ENCODE data around the gene SLC39A1. TPM values are rescaled to one million over a fixed set of nuclear protein-coding genes. Genes with fewer than 3 reads are reported as not detected.

The SLC39A1 gene
- total RNA-seq, 1 donor from 2014 or later: 24.1 TPM

DNA sequence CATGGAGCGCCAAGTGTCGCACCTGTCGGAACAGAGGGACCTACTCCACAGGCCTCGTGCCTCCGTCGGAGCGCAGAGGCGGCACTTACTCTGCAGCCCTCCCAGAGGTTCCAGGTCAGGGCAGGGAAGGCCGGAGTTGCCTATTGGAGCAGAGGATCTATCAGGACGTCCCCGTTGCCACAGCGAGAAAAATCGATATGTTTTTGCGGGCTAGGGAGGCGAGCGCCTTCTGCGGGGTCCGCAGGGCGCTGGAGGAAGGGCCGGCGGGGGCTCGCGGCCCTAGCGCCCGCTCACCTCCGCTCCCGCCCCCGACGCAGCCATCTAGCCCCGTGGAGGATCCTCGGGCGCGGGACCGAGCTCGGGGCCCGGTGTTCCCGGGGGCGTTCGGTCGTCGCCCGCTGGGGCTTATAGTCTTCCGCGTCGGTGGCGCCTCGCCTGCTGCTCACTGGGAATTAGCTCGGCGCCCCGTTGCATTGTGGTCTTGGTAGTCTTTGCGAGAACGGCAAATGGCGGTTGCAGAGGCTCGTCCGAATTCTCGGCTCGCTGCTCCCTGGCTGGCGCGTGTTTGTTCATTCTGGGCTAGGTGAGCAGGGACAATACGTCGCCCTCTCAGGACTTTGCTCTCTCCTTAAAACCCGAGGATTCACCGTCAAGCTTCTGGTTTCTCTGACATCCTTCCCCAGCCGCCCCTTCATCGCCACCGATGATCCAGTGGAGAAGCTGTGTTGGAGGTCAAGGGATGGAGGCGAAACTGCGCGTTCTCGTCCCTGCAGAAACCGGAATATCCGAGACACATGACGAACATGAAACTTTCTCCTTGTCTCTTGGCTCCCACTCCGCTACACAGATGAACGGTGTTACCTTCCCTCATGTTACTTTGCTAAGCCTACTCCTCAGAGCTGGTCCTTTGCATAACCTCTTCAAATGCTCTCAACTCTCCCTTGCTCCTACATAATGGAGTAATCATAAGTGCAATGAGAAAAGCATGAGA lies 14.2 kb upstream of the SLC39A1 start, which contains the start of gene JTB:
TSS of gene JTB (minus strand) at position 425 of the 991 bp plus-strand sequence. CDS start at position 3, 422 bp downstream.
- DNase-seq (ENCODE audit: low spot score in 2 of 2) (peak; percentile 88 to 89), FAIRE-seq (no peak)

DNA sequence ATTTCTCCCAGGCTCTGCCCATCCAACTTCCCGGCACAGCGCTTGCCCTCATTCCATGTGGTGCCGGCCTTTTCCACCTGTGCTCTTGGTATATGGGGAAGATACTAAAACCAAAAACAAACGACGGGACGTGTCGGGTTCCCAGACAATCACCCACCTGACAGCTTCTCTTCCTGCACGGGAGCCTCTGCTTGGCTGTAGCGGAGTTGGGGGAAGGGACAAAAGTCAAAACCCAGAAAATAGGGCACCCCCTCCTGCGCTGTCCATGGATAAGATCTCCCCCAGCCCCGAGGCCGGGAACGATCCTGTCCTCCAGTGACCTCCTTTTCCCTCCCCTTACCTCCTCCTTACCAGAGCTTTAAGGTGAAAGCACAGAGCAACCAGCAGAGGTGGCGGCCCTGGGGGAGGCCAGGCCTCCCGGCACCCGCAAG lies 13.5 kb upstream of the SLC39A1 start:
- FAIRE-seq (no peak), DNase-seq (ENCODE audit: low spot score in 2 of 2) (no peak)

DNA sequence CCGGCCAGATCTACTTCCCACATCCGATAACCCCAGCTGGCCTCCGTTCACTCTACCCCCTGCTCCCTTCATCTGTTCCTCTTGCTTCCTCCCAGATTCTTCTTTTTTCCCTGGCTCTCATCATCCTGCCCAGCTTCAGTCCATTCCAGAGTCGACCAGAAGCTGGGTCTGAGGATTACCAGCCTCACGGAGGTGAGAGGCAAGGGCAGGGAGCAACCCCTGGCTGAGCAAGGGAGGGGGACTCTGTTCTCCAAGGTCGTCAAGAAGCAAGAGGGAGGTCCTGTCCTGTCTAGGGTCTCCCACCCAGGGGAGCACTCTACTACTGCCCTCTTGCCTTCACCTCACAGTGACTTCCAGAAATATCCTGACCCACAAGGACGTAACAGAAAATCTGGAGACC lies 10.2 kb upstream of the SLC39A1 start:
- DNase-seq (ENCODE audit: low spot score in 2 of 2) (no peak), FAIRE-seq (no peak)

DNA sequence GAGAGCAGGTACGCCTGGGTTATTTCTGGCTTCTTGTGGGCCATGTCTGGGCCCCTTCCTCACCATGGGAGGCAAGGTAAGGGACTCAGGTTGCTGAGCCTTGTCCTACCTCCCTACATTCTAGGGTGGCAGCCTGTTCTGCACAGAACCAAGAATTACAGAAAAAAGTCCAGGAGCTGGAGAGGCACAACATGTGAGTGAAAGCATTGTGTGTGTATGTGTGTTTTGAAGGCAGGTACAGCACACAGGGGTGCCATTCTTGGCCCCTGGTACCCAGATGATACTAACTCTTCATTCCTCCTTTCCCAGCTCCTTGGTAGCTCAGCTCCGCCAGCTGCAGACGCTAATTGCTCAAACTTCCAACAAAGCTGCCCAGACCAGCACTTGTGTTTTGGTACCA lies 9.7 kb upstream of the SLC39A1 start:
- DNase-seq (ENCODE audit: low spot score in 2 of 2): no peak
- no peak for FAIRE-seq

DNA sequence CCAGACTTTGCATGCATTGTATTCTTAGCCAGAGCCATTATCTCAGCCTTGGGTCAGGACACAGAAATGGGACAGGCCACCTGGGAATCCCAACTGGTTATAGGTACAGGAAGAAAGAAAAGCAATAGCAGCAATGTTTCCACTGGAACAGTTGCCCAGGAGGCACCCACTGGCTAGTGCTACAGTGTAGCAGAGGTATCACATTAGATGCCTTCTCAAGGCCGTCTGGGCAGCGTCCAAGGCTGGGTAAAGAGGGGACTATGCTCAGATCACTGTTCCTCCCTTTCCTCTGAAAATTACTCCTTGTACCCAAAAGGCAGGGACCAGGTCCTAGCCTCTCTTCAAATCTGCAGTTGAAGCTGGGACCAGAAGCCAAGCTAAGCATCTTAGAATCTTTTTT lies 7.0 kb upstream of the SLC39A1 start:
- FAIRE-seq (no peak), DNase-seq (ENCODE audit: low spot score in 2 of 2) (no peak)

DNA sequence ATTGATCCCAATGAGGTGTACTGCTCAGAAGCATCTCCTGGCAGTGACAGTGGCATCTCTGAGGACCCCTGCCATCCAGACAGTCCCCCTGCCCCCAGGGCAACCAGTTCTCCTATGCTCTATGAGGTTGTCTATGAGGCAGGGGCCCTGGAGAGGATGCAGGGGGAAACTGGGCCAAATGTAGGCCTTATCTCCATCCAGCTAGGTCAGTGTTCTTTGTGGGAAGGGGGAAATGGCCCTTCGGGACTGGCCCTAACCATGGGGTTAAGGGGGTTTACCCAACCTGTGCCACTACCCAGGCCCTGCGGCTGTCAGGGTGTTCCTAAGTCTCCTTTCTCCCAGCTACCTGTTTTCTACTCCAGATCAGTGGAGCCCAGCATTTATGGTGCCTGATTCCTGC lies 5.6 kb upstream of the SLC39A1 start:
- DNase-seq (ENCODE audit: low spot score in 2 of 2) (no peak), FAIRE-seq (no peak)

DNA sequence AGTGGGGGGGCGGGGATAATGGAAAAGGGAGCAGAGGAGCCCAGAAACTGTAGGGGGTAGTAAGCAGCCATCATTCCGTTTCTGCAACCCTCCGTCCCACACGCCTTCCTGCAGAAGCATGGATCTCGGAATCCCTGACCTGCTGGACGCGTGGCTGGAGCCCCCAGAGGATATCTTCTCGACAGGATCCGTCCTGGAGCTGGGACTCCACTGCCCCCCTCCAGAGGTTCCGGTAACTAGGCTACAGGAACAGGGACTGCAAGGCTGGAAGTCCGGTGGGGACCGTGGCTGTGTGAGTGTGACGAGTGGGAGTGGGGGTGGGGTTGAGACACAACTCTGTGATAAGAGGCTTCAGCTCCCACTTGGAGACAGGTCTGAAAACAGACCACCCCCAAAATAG lies 5.1 kb upstream of the SLC39A1 start:
- FAIRE-seq (no peak), DNase-seq (ENCODE audit: low spot score in 2 of 2) (no peak)

DNA sequence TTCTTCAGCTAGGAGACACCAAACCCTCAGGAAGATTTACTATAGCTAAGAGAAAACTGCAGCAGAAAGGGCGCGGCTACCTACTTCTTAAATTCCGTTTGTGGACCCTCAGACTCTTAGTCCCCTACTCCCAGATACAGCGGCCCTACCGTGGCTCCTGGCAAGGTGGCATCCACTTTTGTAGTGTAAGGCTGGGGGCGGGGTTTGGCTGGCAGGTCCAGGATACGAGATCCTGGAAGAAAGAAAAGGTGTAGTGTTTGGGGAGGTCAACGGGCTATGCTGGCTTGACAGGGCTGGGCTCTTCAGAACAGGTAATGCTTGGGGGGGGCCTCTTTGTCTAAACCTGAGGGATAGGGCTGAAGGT lies 4.6 kb upstream of the SLC39A1 start:
- DNase-seq (ENCODE audit: low spot score in 2 of 2): no peak
- FAIRE-seq: no peak

DNA sequence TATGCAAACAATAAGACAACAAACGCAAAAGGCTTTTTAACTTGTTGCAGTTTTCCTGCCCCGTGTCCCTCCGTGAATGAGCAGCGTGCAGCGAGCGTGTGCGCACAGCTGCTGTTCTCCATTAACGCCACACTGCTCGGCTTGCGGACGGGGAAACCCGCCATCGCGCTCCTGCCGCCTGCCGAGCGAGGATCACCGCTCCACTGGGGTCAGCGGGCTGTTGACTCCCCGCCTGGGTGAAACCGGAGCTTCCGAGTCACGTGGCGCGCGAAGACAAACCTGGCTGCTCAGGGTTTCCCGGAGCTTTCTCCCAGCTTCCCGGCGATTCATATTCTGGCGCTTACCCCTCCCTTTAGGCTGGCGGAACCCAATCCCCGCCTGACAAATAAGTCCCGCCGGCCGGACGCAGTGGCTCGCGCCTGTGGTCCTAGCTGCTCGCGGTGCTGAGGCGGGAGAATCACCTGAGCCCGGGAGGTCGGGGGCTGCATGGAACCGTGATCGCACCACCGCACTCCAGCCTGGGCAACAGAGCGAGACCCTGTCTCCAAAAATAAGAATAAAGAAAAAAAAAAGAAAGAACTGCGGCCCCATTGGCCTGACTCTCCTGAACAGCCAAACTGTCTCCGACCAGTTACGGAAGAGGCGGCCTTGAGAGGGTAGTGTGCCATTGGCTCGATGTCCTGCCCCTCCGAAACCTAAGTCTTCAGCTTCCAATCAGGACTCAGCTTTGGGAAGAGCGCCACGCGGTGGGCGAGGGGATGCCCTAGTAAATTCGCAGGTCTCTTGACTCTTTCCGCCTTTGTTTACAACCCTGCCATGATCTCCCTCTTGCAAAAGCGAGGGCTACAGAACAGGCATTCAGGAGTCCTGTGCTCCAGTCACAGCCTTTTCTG lies 4.0 kb upstream of the SLC39A1 start, which contains the start of gene CREB3L4:
TSS of gene CREB3L4 (plus strand) at position 796 of the 893 bp plus-strand sequence. CDS start 624 bp downstream, outside the sequence.
- DNase-seq (ENCODE audit: low spot score in 2 of 2) (peak; percentile 80 to 89), FAIRE-seq (no peak)

DNA sequence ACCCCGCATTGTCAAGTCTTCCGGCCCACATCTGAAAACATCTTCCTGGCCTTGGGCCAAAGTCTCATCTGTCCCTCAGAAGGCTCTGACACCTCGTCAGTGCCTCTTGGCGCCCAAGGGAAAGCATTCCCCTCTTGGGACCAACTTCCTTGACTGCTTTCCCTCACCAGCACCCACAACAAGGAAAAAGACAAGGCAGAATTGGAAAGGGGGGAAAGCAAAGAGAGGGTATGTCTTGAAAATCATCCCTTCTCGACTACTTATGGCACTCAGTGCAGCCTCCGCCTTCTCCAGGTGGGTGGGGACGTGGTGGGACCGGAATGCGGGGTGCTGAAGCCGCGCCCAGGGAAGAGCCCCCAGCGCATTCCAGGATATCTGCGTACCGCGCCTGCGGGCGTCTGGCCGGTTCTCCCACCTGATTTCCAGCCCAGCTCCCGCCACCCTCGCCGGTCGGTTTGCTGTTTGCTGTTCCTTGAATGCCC lies 554 bp upstream of the SLC39A1 start:
- FAIRE-seq: no peak
- DNase-seq (ENCODE audit: low spot score in 2 of 2): no peak

DNA sequence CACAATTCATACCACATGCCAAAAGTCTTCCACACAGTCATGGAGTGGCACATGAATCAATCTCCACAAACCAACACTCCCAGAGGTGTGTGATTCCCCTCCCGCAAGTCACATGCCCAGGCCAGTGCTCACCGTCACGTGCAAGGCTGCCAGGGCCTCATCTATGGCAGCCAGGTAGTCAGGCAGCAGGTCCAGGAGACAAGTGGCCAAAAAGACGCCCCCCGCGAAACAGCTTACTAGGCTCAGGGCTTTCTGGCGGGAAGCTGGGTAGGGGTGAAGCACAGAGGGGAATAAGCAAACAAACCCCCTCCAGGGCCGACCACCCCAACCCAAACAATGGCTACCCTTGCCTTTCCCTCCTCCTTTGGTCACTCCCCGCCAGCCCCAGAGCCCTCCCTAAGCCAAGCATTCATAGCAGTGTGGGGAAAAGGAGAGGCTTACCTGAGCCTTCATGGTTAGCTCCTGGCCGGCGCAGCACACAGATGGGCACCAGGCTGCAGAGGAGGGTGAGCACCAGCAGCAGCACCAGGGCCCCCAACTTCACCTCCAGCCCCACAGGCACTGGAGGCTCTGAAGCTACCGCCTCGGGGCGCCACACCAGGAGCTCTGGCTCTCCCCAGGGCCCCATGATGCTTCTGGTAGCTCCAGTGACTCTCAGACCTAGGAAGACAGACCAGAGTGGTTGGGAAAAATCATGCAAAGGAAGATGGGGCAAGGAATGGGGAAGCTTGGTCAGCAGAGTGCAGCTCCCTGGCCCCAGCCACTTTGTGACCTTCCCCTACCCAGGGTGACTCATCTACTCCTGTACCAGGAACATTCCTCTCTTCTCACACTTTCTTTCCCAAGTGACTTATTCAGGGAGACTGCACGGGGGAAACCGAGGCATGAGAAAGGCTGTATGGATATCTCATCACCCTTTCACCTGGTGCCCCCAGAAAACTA lies 978 bp downstream of the SLC39A1 start:
- FAIRE-seq (no peak), DNase-seq (ENCODE audit: low spot score in 2 of 2) (no peak)

DNA sequence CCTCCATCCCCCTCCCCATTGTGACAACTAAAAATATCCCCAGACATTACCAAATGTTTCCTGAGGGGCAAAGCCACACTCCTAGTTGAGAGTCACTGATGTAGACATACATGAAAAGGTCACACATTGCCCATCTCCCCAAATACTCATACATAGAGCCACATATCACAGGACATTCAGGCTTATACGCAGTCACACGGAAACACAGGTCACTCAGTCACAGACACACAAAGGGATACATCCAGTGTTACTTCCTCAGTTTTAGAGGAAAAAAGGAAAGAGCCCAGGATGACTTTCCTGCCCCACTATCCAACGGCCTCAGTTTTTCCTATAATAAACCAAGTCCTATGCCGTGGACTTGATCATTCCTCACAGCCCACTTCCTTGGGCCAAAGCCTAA lies 1.9 kb downstream of the SLC39A1 start:
- DNase-seq (ENCODE audit: low spot score in 2 of 2) (no peak), FAIRE-seq (no peak)

DNA sequence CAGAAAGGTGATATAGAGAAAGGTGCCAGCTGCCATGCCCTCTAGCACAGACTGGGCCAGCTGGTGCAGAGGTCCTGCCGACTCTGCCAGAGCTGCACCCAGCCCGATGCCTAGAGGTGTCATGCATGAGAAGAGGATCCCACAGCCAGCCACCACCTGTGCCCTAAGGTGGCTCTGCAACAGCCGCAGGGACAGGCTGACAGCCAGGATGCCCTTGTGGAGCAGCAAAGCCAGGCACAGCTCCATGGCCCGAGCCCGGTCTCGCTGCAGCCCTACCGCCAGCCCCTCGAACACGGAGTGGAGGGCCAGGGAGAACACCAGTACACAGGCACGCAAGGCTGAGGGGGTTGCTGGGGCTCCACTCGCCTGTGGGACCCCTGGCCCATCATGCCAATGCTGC lies 3.1 kb downstream of the SLC39A1 start:
- FAIRE-seq: no peak
- DNase-seq (ENCODE audit: low spot score in 2 of 2): no peak

DNA sequence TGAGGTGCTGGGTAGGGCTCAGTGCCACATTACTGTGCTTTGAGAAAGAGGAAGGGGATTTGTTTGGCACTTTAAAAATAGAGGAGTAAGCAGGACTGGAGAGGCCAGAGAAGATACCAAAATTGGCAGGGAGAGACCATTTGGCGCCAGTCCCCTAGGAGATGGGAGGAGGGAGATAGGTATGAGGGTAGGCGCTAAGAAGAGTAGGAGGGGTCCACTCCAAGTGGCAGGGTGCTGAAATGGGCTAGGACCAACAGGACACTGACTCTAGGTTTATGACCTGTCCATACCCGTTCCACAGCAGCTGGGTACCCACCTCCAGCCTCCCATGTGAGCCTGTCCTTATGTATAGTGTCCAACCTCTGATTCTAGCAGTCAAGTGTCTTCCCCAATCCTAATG lies 3.9 kb downstream of the SLC39A1 start:
- DNase-seq (ENCODE audit: low spot score in 2 of 2) (no peak), FAIRE-seq (no peak)

DNA sequence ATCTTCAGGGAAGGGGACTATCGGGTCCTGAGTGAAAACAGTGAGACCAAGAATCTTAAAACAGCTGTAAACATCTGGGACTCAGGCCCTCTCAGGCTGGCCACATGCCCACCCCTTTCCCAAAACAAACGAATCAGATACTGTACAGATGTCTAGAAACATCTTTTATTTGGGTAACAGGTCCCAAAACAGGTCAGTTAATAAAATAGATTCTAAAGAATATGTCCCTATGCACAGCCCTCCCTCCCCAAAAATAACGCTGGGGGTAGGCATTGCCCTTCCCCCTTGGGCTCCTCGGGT lies 4.4 kb downstream of the SLC39A1 start:
- FAIRE-seq (no peak), DNase-seq (ENCODE audit: low spot score in 2 of 2) (no peak)

DNA sequence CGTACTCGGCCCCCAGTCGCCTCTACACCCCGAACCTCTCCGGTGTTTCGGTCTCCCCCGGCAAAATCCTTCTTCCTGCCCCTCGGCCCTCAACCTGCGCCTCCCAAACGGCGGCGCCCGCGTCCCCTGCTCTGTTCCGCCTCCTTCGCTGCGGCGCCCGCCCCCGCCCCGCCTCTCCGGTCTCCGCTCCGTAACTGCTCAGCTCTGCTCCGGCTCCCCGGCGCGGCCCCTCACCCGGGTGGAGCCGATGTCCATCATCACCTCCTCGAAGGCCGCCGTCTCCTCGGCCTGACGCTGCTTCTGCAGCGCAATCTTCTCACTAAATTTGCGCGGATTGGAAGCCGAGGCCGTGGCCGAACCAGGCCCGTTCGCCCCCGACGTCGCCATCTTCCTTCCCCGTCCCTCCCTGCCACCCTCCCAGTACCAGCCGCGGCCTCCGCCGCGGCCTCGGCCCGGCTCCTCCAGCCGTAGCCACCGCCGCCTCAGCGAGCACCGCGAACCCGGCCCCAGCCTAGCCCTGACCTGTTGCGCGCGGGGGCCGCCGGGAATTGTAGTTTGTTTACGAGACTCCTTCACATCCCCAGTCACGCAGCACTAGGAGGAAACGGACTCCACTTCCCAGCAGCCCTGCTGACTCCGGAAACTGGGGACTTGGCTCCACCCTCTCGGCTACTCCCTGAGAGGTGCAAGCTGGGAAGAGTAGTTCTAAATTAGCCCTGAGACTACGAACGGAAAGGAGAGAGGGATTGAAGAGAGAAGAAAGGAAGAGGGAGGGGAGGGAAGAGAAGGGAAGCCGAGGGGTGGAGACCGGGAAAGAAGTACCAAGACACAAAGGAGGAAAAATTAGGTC lies 5.0 kb downstream of the SLC39A1 start, which contains the start of gene CRTC2:
TSS of gene CRTC2 (minus strand) at position 502 of the 850 bp plus-strand sequence. CDS start at position 387, 115 bp downstream.
- peak; percentile 36 for FAIRE-seq
- peak; percentile 98 to 99 for DNase-seq (ENCODE audit: low spot score in 2 of 2)

DNA sequence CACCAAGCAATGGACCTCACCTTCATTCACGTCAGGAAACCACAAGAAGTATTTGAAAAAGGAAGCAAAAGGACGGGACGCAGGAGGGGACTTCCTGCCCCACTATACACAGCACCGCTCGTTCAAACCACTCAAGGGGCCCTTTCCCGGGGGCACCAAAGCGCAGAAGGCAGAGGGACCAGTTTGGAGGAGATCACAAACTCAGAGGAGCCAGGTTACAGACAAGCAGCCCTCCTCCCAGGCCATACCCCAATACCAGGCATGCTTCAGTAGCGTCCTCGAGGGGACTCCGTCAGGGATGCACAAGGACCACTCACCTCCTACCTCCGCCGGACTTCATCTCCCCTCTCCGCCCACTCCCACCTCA lies 5.6 kb downstream of the SLC39A1 start:
- FAIRE-seq (no peak), DNase-seq (ENCODE audit: low spot score in 2 of 2) (no peak)

DNA sequence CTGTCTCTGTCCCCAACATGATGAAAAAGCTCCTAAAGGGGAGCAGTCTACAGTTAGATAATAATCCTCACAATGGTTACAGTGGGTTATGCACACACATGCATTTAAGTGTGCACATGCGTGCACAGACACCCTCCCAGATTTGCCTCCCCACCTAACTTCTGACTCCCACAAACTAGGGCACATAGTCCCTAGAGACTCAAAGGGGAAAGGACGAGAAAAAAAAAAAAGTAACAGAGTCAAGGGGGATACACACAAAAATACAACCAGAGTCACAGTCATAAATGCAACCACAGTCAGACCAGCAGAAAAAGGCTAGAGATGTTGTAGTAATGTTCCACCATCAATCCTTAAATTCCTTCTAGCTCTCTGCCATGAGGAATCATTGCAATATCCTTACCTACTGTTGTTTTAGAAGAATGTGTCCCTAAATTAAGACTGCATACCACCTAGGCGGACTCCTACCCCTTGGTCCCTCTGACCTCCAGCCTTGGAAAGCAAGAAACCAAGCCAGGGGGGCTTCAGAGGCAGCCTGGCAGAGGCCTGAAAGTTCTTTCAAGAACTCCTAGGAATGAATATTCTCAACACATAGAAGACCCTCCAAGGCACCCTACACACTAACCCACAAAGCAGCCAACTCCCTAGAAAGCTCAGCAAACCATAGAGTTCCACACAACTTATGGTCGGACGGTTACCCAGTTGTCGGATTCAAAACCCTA lies 6.2 kb downstream of the SLC39A1 start:
- no peak for DNase-seq (ENCODE audit: low spot score in 2 of 2)

More for the DNA sequence above, 6.2 kb downstream of the SLC39A1 start:
- FAIRE-seq: no peak

Measured in frontal cortex (tissue), 4 donors.